Measurements from ENCODE around the gene MORN5. TPM values are rescaled to one million over a fixed set of nuclear protein-coding genes. Genes with fewer than 3 reads are reported as not detected.

Gene MORN5
- total and polyA plus RNA-seq, 10 of the 15 experiments (the other 5 are each of a cell fraction or from before 2014, with no cell fraction given) = not detected

DNA sequence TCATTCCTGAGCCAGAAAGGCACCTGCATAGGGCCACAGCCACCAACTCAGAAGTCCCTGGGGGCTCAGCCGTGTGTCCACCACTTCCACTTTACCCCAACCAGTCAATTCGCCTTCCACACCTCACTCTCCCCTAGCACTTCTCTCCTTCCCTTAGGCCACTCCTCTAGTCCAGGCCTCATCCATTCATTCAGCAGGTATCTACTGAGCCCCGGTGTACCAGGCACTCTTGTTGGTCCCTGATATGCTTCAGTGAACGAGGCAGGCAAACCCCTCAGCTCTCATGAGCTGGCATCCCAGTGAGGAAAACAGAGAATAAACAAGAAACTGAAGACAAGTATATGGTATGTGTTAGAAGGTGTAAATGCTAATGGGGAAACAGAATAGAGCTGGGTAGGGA, 28.9 kb upstream of the MORN5 start (continued):
- TF ChIP-seq TCF3 (IDR thresholded peaks at IDR 0.05; ENCODE audit: borderline replicate concordance, insufficient read depth, low read depth, low read length) = no peak
- TF ChIP-seq, protein P1, sequence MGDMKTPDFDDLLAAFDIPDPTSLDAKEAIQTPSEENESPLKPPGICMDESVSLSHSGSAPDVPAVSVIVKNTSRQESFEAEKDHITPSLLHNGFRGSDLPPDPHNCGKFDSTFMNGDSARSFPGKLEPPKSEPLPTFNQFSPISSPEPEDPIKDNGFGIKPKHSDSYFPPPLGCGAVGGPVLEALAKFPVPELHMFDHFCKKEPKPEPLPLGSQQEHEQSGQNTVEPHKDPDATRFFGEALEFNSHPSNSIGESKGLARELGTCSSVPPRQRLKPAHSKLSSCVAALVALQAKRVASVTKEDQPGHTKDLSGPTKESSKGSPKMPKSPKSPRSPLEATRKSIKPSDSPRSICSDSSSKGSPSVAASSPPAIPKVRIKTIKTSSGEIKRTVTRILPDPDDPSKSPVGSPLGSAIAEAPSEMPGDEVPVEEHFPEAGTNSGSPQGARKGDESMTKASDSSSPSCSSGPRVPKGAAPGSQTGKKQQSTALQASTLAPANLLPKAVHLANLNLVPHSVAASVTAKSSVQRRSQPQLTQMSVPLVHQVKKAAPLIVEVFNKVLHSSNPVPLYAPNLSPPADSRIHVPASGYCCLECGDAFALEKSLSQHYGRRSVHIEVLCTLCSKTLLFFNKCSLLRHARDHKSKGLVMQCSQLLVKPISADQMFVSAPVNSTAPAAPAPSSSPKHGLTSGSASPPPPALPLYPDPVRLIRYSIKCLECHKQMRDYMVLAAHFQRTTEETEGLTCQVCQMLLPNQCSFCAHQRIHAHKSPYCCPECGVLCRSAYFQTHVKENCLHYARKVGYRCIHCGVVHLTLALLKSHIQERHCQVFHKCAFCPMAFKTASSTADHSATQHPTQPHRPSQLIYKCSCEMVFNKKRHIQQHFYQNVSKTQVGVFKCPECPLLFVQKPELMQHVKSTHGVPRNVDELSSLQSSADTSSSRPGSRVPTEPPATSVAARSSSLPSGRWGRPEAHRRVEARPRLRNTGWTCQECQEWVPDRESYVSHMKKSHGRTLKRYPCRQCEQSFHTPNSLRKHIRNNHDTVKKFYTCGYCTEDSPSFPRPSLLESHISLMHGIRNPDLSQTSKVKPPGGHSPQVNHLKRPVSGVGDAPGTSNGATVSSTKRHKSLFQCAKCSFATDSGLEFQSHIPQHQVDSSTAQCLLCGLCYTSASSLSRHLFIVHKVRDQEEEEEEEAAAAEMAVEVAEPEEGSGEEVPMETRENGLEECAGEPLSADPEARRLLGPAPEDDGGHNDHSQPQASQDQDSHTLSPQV (IDR thresholded peaks at IDR 0.05) = no peak

DNA sequence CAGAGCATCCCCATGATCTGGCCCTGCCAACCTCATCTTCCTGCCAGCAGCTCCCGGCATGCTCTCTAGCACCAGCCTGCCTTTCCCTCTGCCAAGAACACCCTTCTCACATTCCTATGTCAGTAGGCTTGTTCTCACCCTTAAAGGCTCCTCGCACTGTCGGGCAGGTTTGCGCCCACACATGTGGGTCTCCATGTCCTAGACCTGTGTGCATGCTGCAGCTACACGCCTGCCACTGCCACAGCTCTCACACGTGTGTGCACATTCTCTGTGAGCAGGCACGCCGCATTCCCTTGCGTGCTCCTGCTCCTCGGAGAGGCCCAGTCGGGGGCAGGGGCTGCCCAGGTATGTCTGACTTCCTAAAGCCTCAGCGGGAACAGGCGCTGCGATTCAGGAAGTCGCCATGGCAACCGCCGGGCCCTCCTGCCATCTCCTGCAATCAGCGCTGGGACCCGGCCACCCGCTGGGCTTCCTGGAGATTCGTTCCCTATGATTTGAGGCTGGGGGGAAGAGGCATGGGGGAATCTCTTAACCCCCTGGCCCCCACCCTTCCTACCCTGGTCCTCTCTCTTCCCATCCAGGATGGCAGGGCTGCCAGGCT, 28.2 kb upstream of the MORN5 start:
- in situ Hi-C loops (cut with MboI) (no loop called here), intact Hi-C loops (cut with micrococcal nuclease; ENCODE audit: unreplicated experiment) (no loop called here)
- WGBS (ENCODE audit: insufficient coverage, insufficient replicate concordance, low lambda C conversion rate, missing lambda C conversion rate) = 36% methylated on average over 21 of the region's 21 CpGs
- FAIRE-seq (no peak), DNase-seq (ENCODE audit: low read depth, low spot score) (no peak), ATAC-seq (no peak)
- Histone ChIP-seq H3K27me3 (replicated peaks in 1 of 2; ENCODE audit: control insufficient read depth in 2 of 2, insufficient read depth in 2 of 2, low read length in 1 of 2) (peaks cover 2 to 4% of the 10 kb centered on the region in 2 experiments; a peak in 2 of 4 replicates), H3K4me3 (no peak overlapping the region), H3K4me1 (ENCODE audit: control insufficient read depth, insufficient read depth, low read length) (no peaks in the 10 kb centered on the region), H2AFZ (ENCODE audit: control insufficient read depth, low read depth, low read length) (no peak overlapping the region), H3K27ac (ENCODE audit: control insufficient read depth, insufficient read depth) (no peak overlapping the region), H3K36me3 (ENCODE audit: control insufficient read depth in 2 of 2, insufficient read depth in 2 of 2, low read length in 1 of 2) (no peaks in the 10 kb centered on the region), H3K9me3 (replicated peaks; ENCODE audit: control insufficient read depth, insufficient read depth, low read length) (no peaks in the 10 kb centered on the region), H3K4me2 (ENCODE audit: control insufficient read depth, insufficient read depth) (no peak overlapping the region), H4K20me1 (ENCODE audit: control insufficient read depth, insufficient read depth) (no peaks in the 10 kb centered on the region), H3K9ac (ENCODE audit: control insufficient read depth, insufficient read depth, low read length) (no peak overlapping the region), H3K79me2 (ENCODE audit: control insufficient read depth, insufficient read depth, low read length) (no peaks in the 10 kb centered on the region)
- SMC1A ChIA-PET (ENCODE audit: uncharacterized antibody, unreplicated experiment) = no interaction called here
- RAD21 ChIA-PET (ENCODE audit: unreplicated experiment) = no interaction called here
- CTCF ChIA-PET = interaction anchor here (1.1 to 1.5 kb wide), 2 partner anchors 8 to 11 kb away, joined by 3 read pairs; no protein-coding TSS in a partner anchor
- POLR2A ChIA-PET = no interaction called here
- BruUV-seq (replicated peaks) = no TSS peak
- TF ChIP-seq E2F8 (IDR thresholded peaks at IDR 0.05; ENCODE audit: low read depth, partially characterized antibody) (no peak), CREM (IDR thresholded peaks at IDR 0.05; ENCODE audit: low read depth) (no peak), RBBP5 (conservative IDR thresholded peaks at IDR 0.05) (no peak), KLF5 (IDR thresholded peaks at IDR 0.05; ENCODE audit: partially characterized antibody) (no peak), SMAD5 (IDR thresholded peaks at IDR 0.05; ENCODE audit: low read depth) (no peak), EP300 (IDR thresholded peaks at IDR 0.05; ENCODE audit: borderline replicate concordance in 1 of 2, control insufficient read depth in 1 of 2, low read depth in 2 of 2, low read length in 2 of 2) (no peak)
- TF ChIP-seq, protein P2, sequence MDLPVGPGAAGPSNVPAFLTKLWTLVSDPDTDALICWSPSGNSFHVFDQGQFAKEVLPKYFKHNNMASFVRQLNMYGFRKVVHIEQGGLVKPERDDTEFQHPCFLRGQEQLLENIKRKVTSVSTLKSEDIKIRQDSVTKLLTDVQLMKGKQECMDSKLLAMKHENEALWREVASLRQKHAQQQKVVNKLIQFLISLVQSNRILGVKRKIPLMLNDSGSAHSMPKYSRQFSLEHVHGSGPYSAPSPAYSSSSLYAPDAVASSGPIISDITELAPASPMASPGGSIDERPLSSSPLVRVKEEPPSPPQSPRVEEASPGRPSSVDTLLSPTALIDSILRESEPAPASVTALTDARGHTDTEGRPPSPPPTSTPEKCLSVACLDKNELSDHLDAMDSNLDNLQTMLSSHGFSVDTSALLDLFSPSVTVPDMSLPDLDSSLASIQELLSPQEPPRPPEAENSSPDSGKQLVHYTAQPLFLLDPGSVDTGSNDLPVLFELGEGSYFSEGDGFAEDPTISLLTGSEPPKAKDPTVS (IDR thresholded peaks at IDR 0.05; ENCODE audit: low read depth, low read length) = no peak
- TF ChIP-seq, protein P3, sequence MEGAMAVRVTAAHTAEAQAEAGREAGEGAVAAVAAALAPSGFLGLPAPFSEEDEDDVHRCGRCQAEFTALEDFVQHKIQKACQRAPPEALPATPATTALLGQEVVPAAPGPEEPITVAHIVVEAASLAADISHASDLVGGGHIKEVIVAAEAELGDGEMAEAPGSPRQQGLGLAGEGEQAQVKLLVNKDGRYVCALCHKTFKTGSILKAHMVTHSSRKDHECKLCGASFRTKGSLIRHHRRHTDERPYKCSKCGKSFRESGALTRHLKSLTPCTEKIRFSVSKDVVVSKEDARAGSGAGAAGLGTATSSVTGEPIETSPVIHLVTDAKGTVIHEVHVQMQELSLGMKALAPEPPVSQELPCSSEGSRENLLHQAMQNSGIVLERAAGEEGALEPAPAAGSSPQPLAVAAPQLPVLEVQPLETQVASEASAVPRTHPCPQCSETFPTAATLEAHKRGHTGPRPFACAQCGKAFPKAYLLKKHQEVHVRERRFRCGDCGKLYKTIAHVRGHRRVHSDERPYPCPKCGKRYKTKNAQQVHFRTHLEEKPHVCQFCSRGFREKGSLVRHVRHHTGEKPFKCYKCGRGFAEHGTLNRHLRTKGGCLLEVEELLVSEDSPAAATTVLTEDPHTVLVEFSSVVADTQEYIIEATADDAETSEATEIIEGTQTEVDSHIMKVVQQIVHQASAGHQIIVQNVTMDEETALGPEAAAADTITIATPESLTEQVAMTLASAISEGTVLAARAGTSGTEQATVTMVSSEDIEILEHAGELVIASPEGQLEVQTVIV (IDR thresholded peaks at IDR 0.05; ENCODE audit: borderline replicate concordance, partially characterized antibody) = no peak

All from GM12878 (cell line).